H9 (cell line): ENCODE results near the gene LRMDA. TPM values are rescaled to one million over a fixed set of nuclear protein-coding genes. Genes with fewer than 3 reads are reported as not detected.

ENCODE experiments used
- DNase-seq: peaks from one replicate; pipeline ENCODE4 v3.0.0-alpha.2; 2017
- H2AFZ ChIP-seq: one replicate; pipeline ENCODE4 v1.6.1; 2013; ENCODE audit warnings: mild to moderate bottlenecking, low read length, control low read depth, moderate library complexity
- H2AK5ac ChIP-seq: 2 replicates; pipeline ENCODE4 v1.6.1; 2013; ENCODE audit warnings: low read length, control low read depth, mixed read lengths; ENCODE audit not compliant: insufficient read length
- H2BK120ac ChIP-seq: one replicate; pipeline ENCODE4 v1.6.1; 2013; ENCODE audit warnings: low read depth, mild to moderate bottlenecking, low read length, control low read depth, inconsistent platforms; ENCODE audit not compliant: poor library complexity, severe bottlenecking
- H2BK12ac ChIP-seq: 2 replicates; pipeline ENCODE4 v1.6.1; 2013; ENCODE audit warnings: low read length, control low read depth, mixed read lengths, low read depth; ENCODE audit not compliant: insufficient read length
- H2BK15ac ChIP-seq: 2 replicates; pipeline ENCODE4 v1.6.1; 2013; ENCODE audit warnings: low read depth, low read length, control low read depth
- H2BK20ac ChIP-seq: one replicate; pipeline ENCODE4 v1.6.1; 2013; ENCODE audit warnings: low read depth, mild to moderate bottlenecking, low read length, control low read depth, inconsistent platforms; ENCODE audit not compliant: poor library complexity, severe bottlenecking
- H2BK5ac ChIP-seq: 2 replicates; pipeline ENCODE4 v1.6.1; 2013; ENCODE audit warnings: low read length, control low read depth, mixed read lengths; ENCODE audit not compliant: insufficient read length
- H3K14ac ChIP-seq: 2 replicates; pipeline ENCODE4 v1.6.1; 2013; ENCODE audit warnings: low read length, control low read depth; ENCODE audit not compliant: insufficient read depth
- H3K18ac ChIP-seq: 2 replicates; pipeline ENCODE4 v1.6.1; 2013; ENCODE audit warnings: low read depth, mild to moderate bottlenecking, mixed read lengths, low read length, control low read depth; ENCODE audit not compliant: insufficient read length
- H3K23ac ChIP-seq: 2 replicates; pipeline ENCODE4 v1.6.1; 2013; ENCODE audit warnings: low read length, control low read depth, mixed read lengths, low read depth; ENCODE audit not compliant: insufficient read length
- H3K23me2 ChIP-seq: 2 replicates; pipeline ENCODE4 v1.6.1; 2013; ENCODE audit warnings: low read depth, mild to moderate bottlenecking, mixed read lengths, low read length, control low read depth; ENCODE audit not compliant: insufficient read length, poor library complexity, severe bottlenecking
- H3K27ac ChIP-seq: 2 replicates; pipeline ENCODE4 v1.5.1; 2013; ENCODE audit warnings: low read length, control low read depth, mixed read lengths, low read depth; ENCODE audit not compliant: insufficient read length
- H3K27me3 ChIP-seq: 2 replicates; pipeline ENCODE4 v1.6.1; 2013; ENCODE audit warnings: low read length, control low read depth, inconsistent platforms; ENCODE audit not compliant: insufficient read depth
- H3K4ac ChIP-seq: 2 replicates; pipeline ENCODE4 v1.6.1; 2013; ENCODE audit warnings: low read depth, mild to moderate bottlenecking, control low read depth, inconsistent platforms, low read length, moderate library complexity
- H3K4me1 ChIP-seq: 2 replicates; pipeline ENCODE4 v1.6.1; 2013; ENCODE audit warnings: low read length, control low read depth, inconsistent platforms; ENCODE audit not compliant: insufficient read depth
- H3K4me2 ChIP-seq: 2 replicates; pipeline ENCODE4 v1.6.1; 2013; ENCODE audit warnings: low read length, control low read depth, mixed read lengths; ENCODE audit not compliant: insufficient read length, insufficient read depth
- H3K56ac ChIP-seq: 2 replicates; pipeline ENCODE4 v1.6.1; 2013; ENCODE audit warnings: low read depth, mild to moderate bottlenecking, mixed read lengths, low read length, control low read depth; ENCODE audit not compliant: insufficient read length
- H3K79me1 ChIP-seq: 2 replicates; pipeline ENCODE4 v1.6.1; 2013; ENCODE audit warnings: low read depth, mild to moderate bottlenecking, moderate library complexity, low read length, control low read depth, inconsistent platforms; ENCODE audit not compliant: insufficient read depth, poor library complexity, severe bottlenecking
- H3K79me2 ChIP-seq: 2 replicates; pipeline ENCODE4 v1.6.1; 2013; ENCODE audit warnings: low read length, control low read depth, inconsistent platforms; ENCODE audit not compliant: insufficient read depth
- H3K9ac ChIP-seq: 2 replicates; pipeline ENCODE4 v1.6.1; 2013; ENCODE audit warnings: low read length, control low read depth, mixed read lengths; ENCODE audit not compliant: insufficient read length; ENCODE audit errors: extremely low read depth
- H3K9me3 ChIP-seq: one replicate; pipeline ENCODE4 v1.6.1; 2013; ENCODE audit warnings: low read depth, low read length, inconsistent platforms; ENCODE audit not compliant: control insufficient read depth
- H3T11ph ChIP-seq: one replicate; pipeline ENCODE4 v1.6.1; 2013; ENCODE audit warnings: mild to moderate bottlenecking, low read length, control low read depth, inconsistent platforms
- H4K20me1 ChIP-seq: one replicate; pipeline ENCODE4 v1.6.1; 2013; ENCODE audit not compliant: control insufficient read depth, insufficient read length, insufficient read depth
- H4K5ac ChIP-seq: 2 replicates; pipeline ENCODE4 v1.6.1; 2013; ENCODE audit warnings: low read depth, mild to moderate bottlenecking, mixed read lengths, low read length, control low read depth; ENCODE audit not compliant: insufficient read length
- H4K8ac ChIP-seq: replicated peaks from 2 replicates; pipeline ENCODE4 v1.6.1; 2013; ENCODE audit warnings: low read length, control low read depth, mixed read lengths, low read depth; ENCODE audit not compliant: insufficient read length
- H4K91ac ChIP-seq: 2 replicates; pipeline ENCODE4 v1.6.1; 2013; ENCODE audit warnings: low read depth, mild to moderate bottlenecking, moderate library complexity, mixed read lengths, low read length, control low read depth; ENCODE audit not compliant: insufficient read length
- H3K27ac Mint-ChIP-seq, 3 experiments: 2 replicates in 2 of 3; 3 replicates in 1 of 3; pipeline ENCODE4 v1.8.0; 2020 to 2021; ENCODE audit warnings: mixed read lengths in 3 of 3, mild to moderate bottlenecking in 1 of 3, moderate library complexity in 1 of 3
- H3K27me3 Mint-ChIP-seq: 2 replicates; pipeline ENCODE4 v1.8.0; 2021; ENCODE audit warnings: low read depth, mild to moderate bottlenecking, moderate library complexity, mixed read lengths
- H3K36me3 Mint-ChIP-seq, 3 experiments: 2 replicates in 2 of 3; 3 replicates in 1 of 3; pipeline ENCODE4 v1.8.0; 2020 to 2021; ENCODE audit warnings: low read depth in 3 of 3, mixed read lengths in 3 of 3; ENCODE audit not compliant: insufficient read depth in 1 of 3
- H3K4me1 Mint-ChIP-seq, 2 experiments: 2 replicates each; pipeline ENCODE4 v1.8.0; 2020; ENCODE audit warnings: mixed read lengths in 2 of 2
- H3K4me3 Mint-ChIP-seq, 2 experiments: 2 replicates in 1 of 2; 3 replicates in 1 of 2; pipeline ENCODE4 v1.8.0; 2020 to 2021; ENCODE audit warnings: mild to moderate bottlenecking in 2 of 2, mixed read lengths in 2 of 2, moderate library complexity in 1 of 2
- H3K9me3 Mint-ChIP-seq, 2 experiments: 2 replicates in 1 of 2; 3 replicates in 1 of 2; pipeline ENCODE4 v1.8.0; 2020; ENCODE audit warnings: mild to moderate bottlenecking in 2 of 2, mixed read lengths in 2 of 2, moderate library complexity in 1 of 2
- WGBS: extraction: QIAGEN DNeasy Blood & Tissue Kit; methylation state at CpG from one replicate; pipeline ENCODE4 v1.1.7; 2013; ENCODE audit warnings: missing lambda C conversion rate, low lambda C conversion rate, mixed read lengths; ENCODE audit not compliant: insufficient read length; ENCODE audit errors: extremely low coverage; 5-methylcytosine and 5-hydroxymethylcytosine counted together
- total RNA-seq: library from RNA; stranded (reverse); gene quantifications from 2 replicates; pipeline ENCODE4 v1.2.1, GENCODE V29; 2021
- TF ChIP-seq, protein P1 (sequence below): fragments of 200-600 bp; sonication (generic); conservative IDR thresholded peaks from 3 replicates; pipeline ENCODE4 v1.8.0; 2021; ENCODE audit warnings: antibody characterized with exemption, mild to moderate bottlenecking

Gene LRMDA
- total RNA-seq, 1 experiment from 2014 or later: 1.8 TPM

DNA sequence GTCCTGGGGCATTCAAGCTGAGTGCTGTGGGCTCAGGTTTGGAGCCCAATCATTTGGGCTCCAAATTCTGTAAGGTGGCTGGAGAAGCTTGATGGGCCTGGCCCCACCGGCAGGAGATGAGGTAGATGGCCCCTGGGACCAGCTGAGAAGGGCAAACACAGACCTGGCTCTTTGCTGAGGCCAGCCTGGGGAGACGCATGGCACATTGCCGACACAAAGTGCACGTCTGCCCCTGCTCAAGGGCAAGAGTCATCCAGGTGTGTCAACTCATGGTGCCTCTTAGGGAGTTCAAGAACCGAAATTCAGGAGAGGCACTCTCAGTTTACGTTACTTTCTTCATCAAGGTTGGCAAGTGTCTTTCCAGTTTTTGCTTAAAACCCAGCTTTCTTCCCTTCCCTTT lies 227.5 kb downstream of the LRMDA start:
- Histone ChIP-seq H3K9ac (no peak overlapping the region), H2BK5ac (no peak overlapping the region), H2BK120ac (no peak overlapping the region), H3K27me3 (no peaks in the 10 kb centered on the region), H4K20me1 (no peaks in the 10 kb centered on the region), H2BK20ac (no peak overlapping the region), H3K4me2 (no peak overlapping the region), H3K27ac (no peak overlapping the region), H4K5ac (no peak overlapping the region), H3K23ac (no peak overlapping the region), H3K4ac (no peak overlapping the region), H3K4me1 (no peaks in the 10 kb centered on the region), H4K8ac (no peak overlapping the region), H3K56ac (no peak overlapping the region), H2BK15ac (no peak overlapping the region), H4K91ac (no peak overlapping the region), H2AFZ (no peak overlapping the region), H3K79me2 (no peaks in the 10 kb centered on the region), H3K23me2 (no peaks in the 10 kb centered on the region), H3K79me1 (no peaks in the 10 kb centered on the region), H3K9me3 (no peaks in the 10 kb centered on the region), H3K18ac (no peak overlapping the region), H2AK5ac (no peak overlapping the region), H3T11ph (no peak overlapping the region), H3K14ac (no peak overlapping the region), H2BK12ac (no peak overlapping the region)
- H3K4me3 Mint-ChIP-seq: no peak overlapping the region
- no peak for DNase-seq
- H3K4me1 Mint-ChIP-seq: 0 out of 4 replicates have a peak, but pooled peaks cover 0 to 2% of the 10 kb centered on the region in 2 experiments
- no peaks in the 10 kb centered on the region for H3K36me3 Mint-ChIP-seq
- H3K9me3 Mint-ChIP-seq: no peaks in the 10 kb centered on the region
- TF ChIP-seq, protein P1, sequence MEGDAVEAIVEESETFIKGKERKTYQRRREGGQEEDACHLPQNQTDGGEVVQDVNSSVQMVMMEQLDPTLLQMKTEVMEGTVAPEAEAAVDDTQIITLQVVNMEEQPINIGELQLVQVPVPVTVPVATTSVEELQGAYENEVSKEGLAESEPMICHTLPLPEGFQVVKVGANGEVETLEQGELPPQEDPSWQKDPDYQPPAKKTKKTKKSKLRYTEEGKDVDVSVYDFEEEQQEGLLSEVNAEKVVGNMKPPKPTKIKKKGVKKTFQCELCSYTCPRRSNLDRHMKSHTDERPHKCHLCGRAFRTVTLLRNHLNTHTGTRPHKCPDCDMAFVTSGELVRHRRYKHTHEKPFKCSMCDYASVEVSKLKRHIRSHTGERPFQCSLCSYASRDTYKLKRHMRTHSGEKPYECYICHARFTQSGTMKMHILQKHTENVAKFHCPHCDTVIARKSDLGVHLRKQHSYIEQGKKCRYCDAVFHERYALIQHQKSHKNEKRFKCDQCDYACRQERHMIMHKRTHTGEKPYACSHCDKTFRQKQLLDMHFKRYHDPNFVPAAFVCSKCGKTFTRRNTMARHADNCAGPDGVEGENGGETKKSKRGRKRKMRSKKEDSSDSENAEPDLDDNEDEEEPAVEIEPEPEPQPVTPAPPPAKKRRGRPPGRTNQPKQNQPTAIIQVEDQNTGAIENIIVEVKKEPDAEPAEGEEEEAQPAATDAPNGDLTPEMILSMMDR: no peak
- WGBS: no CpG with 5 or more reads among the region's 6 CpGs
- H3K27ac Mint-ChIP-seq: no peak overlapping the region
- peaks cover 23% of the 10 kb centered on the region for H3K27me3 Mint-ChIP-seq
